HG03378 (cell line): ENCODE measurements around the gene SMAD7.

Experiments
- ATAC-seq: cut with Tn5 transposase; IDR thresholded peaks from one replicate; pipeline ENCODE4 v1.9.1; 2021; ENCODE audit warnings: mild to moderate bottlenecking, moderate library complexity; ENCODE audit not compliant: unreplicated experiment

SMAD7 gene

GRCh38 chr18:48947560-48947959 lies 3.2 kb downstream of the SMAD7 start:
- no peak for ATAC-seq

GRCh38 chr18:48947092-48947491 lies 3.7 kb downstream of the SMAD7 start:
- ATAC-seq = no peak

GRCh38 chr18:48946329-48946835 lies 4.4 kb downstream of the SMAD7 start:
- no peak for ATAC-seq

- ATAC-seq = no peak
Observed at GRCh38 chr18:48945953-48946217, 4.9 kb downstream of the SMAD7 start.

- ATAC-seq = no peak
Observed at GRCh38 chr18:48944634-48945033, 6.1 kb downstream of the SMAD7 start.

GRCh38 chr18:48943736-48944527 lies 6.8 kb downstream of the SMAD7 start:
- no peak for ATAC-seq

- ATAC-seq = no peak
Observed at GRCh38 chr18:48943333-48943732, 7.4 kb downstream of the SMAD7 start.

- ATAC-seq = no peak
Observed at GRCh38 chr18:48942554-48943261, 8.1 kb downstream of the SMAD7 start.

- ATAC-seq = no peak
Observed at GRCh38 chr18:48942086-48942485, 8.7 kb downstream of the SMAD7 start.

GRCh38 chr18:48941672-48942071 lies 9.1 kb downstream of the SMAD7 start:
- no peak for ATAC-seq

GRCh38 chr18:48940854-48941611 lies 9.7 kb downstream of the SMAD7 start:
- ATAC-seq = peak; percentile 39

- ATAC-seq = no peak
Observed at GRCh38 chr18:48939205-48940097, 11.3 kb downstream of the SMAD7 start.

GRCh38 chr18:48938827-48939204 lies 11.9 kb downstream of the SMAD7 start:
- ATAC-seq = no peak

GRCh38 chr18:48937869-48938750 lies 12.7 kb downstream of the SMAD7 start:
- no peak for ATAC-seq

- ATAC-seq = no peak
Observed at GRCh38 chr18:48935433-48935774, 15.4 kb downstream of the SMAD7 start.

- peak; percentile 55 for ATAC-seq
Observed at GRCh38 chr18:48934723-48935432, 15.9 kb downstream of the SMAD7 start.

- no peak for ATAC-seq
Observed at GRCh38 chr18:48934415-48934722, 16.4 kb downstream of the SMAD7 start.

- no peak for ATAC-seq
Observed at GRCh38 chr18:48933578-48934414, 17.0 kb downstream of the SMAD7 start.
